HG02798 (cell line): Measurements from ENCODE around the gene YBX1.
"Not testable (repeated sequence)": the region's sequence is repeated elsewhere in the genome, so short reads cannot be mapped to it uniquely, and the experiment has no call there.

ENCODE experiments used
- ATAC-seq: cut with Tn5 transposase; IDR thresholded peaks from one replicate; pipeline ENCODE4 v1.9.1; 2021; ENCODE audit warnings: mild to moderate bottlenecking; ENCODE audit not compliant: unreplicated experiment, poor library complexity

The YBX1 gene

GRCh38 chr1:42746436-42747105 is 64.4 kb downstream of the YBX1 start:
- ATAC-seq, result no peak

DNA sequence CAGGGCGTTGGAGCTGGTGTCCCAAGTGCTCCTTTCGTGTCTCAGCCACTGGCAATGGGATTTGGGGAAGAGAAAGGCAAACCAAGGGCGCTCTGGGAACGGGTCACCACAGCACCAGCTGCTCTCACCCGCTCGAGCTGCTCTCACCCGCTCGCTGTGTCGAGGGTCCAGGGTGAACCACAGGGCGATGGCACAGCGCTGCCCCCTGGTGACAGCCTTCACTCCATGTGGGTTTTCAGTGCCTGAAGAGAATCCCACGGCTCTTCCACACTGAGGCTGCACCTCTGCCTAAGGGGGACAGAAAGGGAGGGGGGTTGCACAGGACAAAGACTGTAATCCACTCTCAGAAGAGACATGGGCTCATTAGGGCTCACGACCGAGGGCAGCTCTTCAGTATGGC is 64.9 kb downstream of the YBX1 start:
- ATAC-seq, result no peak

DNA sequence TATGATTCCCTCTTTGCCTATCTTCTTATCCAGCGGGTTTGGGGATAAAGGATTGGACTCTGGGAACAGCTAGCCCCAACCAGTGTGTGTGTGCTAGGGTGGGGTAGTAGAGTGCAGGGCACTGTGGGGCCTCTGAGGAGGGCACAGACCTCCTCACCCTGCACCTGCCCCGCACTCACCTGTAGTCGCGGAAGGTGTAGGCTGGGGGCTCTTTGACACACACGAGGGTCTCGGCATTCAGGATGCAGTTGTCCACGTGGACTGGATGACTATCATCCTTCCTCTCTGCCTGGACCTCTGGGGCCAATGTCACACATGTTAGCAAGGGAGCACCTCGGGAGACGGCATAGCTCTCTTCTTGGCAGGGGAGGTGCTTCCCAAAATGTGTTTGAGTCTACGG is 65.8 kb downstream of the YBX1 start:
- ATAC-seq, result no peak

- ATAC-seq, result no peak
Measured at GRCh38 chr1:42748461-42749410, 66.5 kb downstream of the YBX1 start.

DNA sequence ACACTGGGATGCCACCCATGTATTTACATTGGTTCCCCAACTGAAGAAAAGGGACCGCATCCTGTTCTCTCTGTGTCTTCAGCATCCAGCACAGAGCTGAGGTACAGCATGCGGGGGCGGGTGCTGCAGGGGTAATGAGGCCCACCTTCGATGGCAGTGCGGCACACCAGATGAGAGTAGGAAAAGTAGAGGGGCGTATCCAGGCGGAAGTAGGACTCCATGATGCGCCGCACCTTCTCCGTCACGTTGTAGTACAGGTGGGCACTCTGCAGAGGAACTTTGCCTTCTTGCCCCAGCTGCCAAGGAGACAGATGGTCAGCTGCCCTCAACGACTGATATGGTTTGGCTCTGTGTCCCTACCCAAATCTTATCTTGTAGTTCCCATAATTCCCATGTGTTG is 67.8 kb downstream of the YBX1 start:
- ATAC-seq, result no peak

DNA sequence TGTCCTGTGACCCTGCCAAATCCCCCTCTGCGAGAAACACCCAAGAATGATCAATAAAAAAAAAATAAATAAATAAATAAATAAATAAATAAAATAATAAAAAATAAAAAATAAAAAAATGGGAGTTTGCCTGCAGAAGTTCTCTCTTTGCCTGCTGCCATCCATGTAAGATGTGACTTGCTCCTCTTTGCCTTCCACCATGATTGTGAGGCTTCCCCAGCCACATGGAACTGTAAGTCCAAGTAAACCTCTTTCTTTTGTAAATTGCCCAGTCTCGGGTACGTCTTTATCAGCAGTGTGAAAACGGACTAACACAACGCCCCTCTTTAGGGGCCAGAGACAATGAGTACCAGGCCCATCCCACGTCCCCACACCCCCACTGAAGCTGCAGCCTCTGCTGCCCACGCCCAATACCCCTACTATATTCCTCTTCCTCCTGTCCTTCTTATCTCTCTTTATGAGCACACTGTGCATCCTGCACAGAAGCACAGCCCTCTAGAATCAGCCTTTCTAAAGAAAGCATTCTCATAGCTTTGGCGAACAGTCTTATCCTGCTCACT is 69.4 kb downstream of the YBX1 start:
- ATAC-seq, result not testable (repeated sequence)

DNA sequence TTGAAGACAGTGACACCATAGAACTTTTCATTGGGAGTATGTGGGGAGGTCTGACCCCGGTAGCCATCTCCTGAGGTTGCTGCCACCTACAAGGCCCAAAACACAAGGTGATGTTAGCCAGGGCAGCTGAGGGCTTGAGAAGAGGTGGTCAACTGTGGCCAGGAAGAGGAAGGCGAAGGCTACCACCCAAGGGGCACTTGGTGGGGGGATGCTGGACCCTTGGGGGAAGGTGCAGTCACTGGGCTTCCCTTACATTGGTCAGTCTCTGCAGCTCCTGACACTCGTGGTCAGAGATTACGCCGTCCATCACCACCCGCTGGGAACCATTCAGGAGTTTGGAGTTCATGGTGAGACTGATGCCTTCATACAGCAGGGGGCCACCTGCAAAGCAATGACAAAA is 70.1 kb downstream of the YBX1 start:
- no peak for ATAC-seq

DNA sequence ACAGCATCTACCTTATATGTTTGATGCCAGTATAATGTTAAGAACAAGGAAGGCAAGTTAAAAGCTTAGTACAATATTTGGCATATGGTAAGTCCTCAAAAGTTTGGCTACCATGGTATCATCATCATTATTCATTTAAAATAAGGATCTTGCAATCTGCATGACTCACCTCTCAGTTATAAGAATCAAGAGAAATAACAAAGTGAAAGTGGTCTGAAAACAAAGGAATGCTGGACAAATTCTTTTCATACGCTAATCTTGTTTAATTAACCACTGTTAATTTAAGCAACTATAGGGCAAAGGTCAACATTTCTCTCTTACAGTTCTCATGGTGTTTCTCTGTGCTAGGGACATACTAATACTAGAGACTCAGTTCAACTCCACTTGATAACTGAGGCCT is 70.9 kb downstream of the YBX1 start:
- ATAC-seq, result no peak
